GM21576 (cell line): ENCODE measurements around the gene NME2.
"Not testable (repeated sequence)": the region's sequence is repeated elsewhere in the genome, so short reads cannot be mapped to it uniquely, and the experiment has no call there.

Source experiments
- ATAC-seq: cut with Tn5 transposase; IDR thresholded peaks from one replicate; pipeline ENCODE4 v1.9.1; 2021; ENCODE audit warnings: mild to moderate bottlenecking, moderate library complexity; ENCODE audit not compliant: unreplicated experiment

The NME2 gene

GRCh38 chr17:51152766-51153209 lies 13.4 kb upstream of the NME2 start:
- ATAC-seq: peak; percentile 4

GRCh38 chr17:51153210-51154072 lies 12.8 kb upstream of the NME2 start, which contains the start of gene NME1:
NME1 (plus strand) TSS chr17:51153559; CDS start chr17:51155655, 2,096 bp downstream.
- ATAC-seq: peak; percentile 92

- ATAC-seq: no peak
Measured at GRCh38 chr17:51154176-51154575, 12.0 kb upstream of the NME2 start.

GRCh38 chr17:51155416-51155815 lies 10.8 kb upstream of the NME2 start:
- ATAC-seq: no peak

GRCh38 chr17:51159604-51160003 lies 6.6 kb upstream of the NME2 start:
- no peak for ATAC-seq

GRCh38 chr17:51161541-51161940 lies 4.7 kb upstream of the NME2 start:
- no peak for ATAC-seq

- ATAC-seq: no peak
Measured at GRCh38 chr17:51164911-51165679, 1.1 kb upstream of the NME2 start.

- peak; percentile 15 for ATAC-seq
Measured at GRCh38 chr17:51165680-51166197, 472 bp upstream of the NME2 start.

GRCh38 chr17:51166987-51167931 lies 1.0 kb downstream of the NME2 start:
- ATAC-seq: peak; percentile 50

- ATAC-seq: no peak
Measured at GRCh38 chr17:51169340-51169739, 3.1 kb downstream of the NME2 start.

GRCh38 chr17:51170736-51171135 lies 4.5 kb downstream of the NME2 start:
- no peak for ATAC-seq

GRCh38 chr17:51172030-51172429 lies 5.8 kb downstream of the NME2 start:
- ATAC-seq: not testable (repeated sequence)

GRCh38 chr17:51180486-51180885 lies 14.3 kb downstream of the NME2 start:
- ATAC-seq: no peak

- no peak for ATAC-seq
Measured at GRCh38 chr17:51184124-51184523, 17.9 kb downstream of the NME2 start.

GRCh38 chr17:51185763-51186332 lies 19.6 kb downstream of the NME2 start:
- no peak for ATAC-seq

GRCh38 chr17:51188271-51188833 lies 22.1 kb downstream of the NME2 start:
- ATAC-seq: no peak

- ATAC-seq: no peak
Measured at GRCh38 chr17:51189162-51189561, 23.0 kb downstream of the NME2 start.

- ATAC-seq: no peak
Measured at GRCh38 chr17:51189628-51190027, 23.4 kb downstream of the NME2 start.

GRCh38 chr17:51191895-51192294 lies 25.7 kb downstream of the NME2 start:
- ATAC-seq: no peak

- ATAC-seq: no peak
Measured at GRCh38 chr17:51197754-51198153, 31.5 kb downstream of the NME2 start.
